Fibroblast of lung (primary cell): ENCODE measurements around the gene LPIN1. TPM values are rescaled to one million over a fixed set of nuclear protein-coding genes. Genes with fewer than 3 reads are reported as not detected.

ENCODE experiments used
- DNase-seq, 2 donors: peaks; one replicate each; pipeline versions ENCODE4 v3.0.0 to v3.0.0-alpha.2; 2010; ENCODE audit warnings: low read depth in 2 of 2
- H2AFZ ChIP-seq: 2 replicates; pipeline ENCODE4 v1.5.1; 2012; ENCODE audit warnings: low read length, control low read depth, inconsistent platforms
- H3K27ac ChIP-seq: 2 replicates; pipeline ENCODE4 v1.5.1; 2011; ENCODE audit warnings: low read length, control low read depth; ENCODE audit not compliant: insufficient read depth
- H3K27me3 ChIP-seq: 2 replicates; pipeline ENCODE4 v1.5.1; 2011; ENCODE audit warnings: mild to moderate bottlenecking, low read length; ENCODE audit not compliant: control insufficient read depth, insufficient read depth
- H3K36me3 ChIP-seq: 2 replicates; pipeline ENCODE4 v1.5.1; 2011; ENCODE audit warnings: low read length; ENCODE audit not compliant: control insufficient read depth, insufficient read depth
- H3K4me1 ChIP-seq: 2 replicates; pipeline ENCODE4 v1.5.1; 2011; ENCODE audit warnings: low read length; ENCODE audit not compliant: control insufficient read depth, insufficient read depth; ENCODE audit errors: extremely low read depth
- H3K4me2 ChIP-seq: 2 replicates; pipeline ENCODE4 v1.5.1; 2011; ENCODE audit warnings: low read length, control low read depth; ENCODE audit not compliant: insufficient read depth; ENCODE audit errors: extremely low read depth
- H3K4me3 ChIP-seq, 4 experiments: fragments of 200-600 bp in 1 of 4; sonication (generic) in 1 of 4; replicated peaks in 1 of 4; 2 replicates each; pipeline ENCODE4 v1.5.1; 2011 to 2016; ENCODE audit warnings: low read length in 4 of 4, low read depth in 3 of 4, mild to moderate bottlenecking in 3 of 4, control low read depth in 2 of 4, inconsistent platforms in 1 of 4, mixed read lengths in 1 of 4; ENCODE audit not compliant: insufficient read depth in 1 of 4; ENCODE audit errors: control extremely low read depth in 1 of 4
- H3K79me2 ChIP-seq: 2 replicates; pipeline ENCODE4 v1.5.1; 2012; ENCODE audit warnings: mild to moderate bottlenecking, low read length, inconsistent platforms; ENCODE audit not compliant: control insufficient read depth, insufficient read depth
- H3K9ac ChIP-seq: 2 replicates; pipeline ENCODE4 v1.5.1; 2011; ENCODE audit warnings: mild to moderate bottlenecking, low read length, control low read depth; ENCODE audit not compliant: insufficient read depth
- H3K9me3 ChIP-seq: 2 replicates; pipeline ENCODE4 v1.5.1; 2012; ENCODE audit warnings: low read depth, low read length; ENCODE audit not compliant: control insufficient read depth, insufficient read depth
- H4K20me1 ChIP-seq: 2 replicates; pipeline ENCODE4 v1.5.1; 2011; ENCODE audit warnings: low read length; ENCODE audit not compliant: control insufficient read depth, insufficient read depth; ENCODE audit errors: extremely low read depth
- EZH2 ChIP-seq: IDR thresholded peaks from 2 replicates; pipeline ENCODE4 v1.5.1; 2012; ENCODE audit warnings: low read length, control low read depth, mild to moderate bottlenecking; ENCODE audit errors: missing control alignments
- polyA plus RNA-seq, 2 donors: library from polyadenylated mRNA; depleted of rRNA in 1 of 2; stranded (reverse) in 1 of 2; unstranded in 1 of 2; fragments of >200 nt; gene quantifications; 2 replicates each; pipeline ENCODE4 v1.2.1, GENCODE V29; 2011 to 2012; ENCODE audit warnings: missing spikeins in 1 of 2
- total RNA-seq: library from RNA; depleted of rRNA; stranded (reverse); fragments of >200 nt; gene quantifications from 2 replicates; pipeline ENCODE4 v1.2.1, GENCODE V29; 2014
- TF ChIP-seq, protein P1 (sequence below), 2 donors: IDR thresholded peaks in 1 of 2; conservative IDR thresholded peaks in 1 of 2; 1 replicate in 1 of 2; 2 replicates in 1 of 2; pipeline ENCODE4 v1.5.1; 2011 to 2012; ENCODE audit warnings: low read length in 2 of 2, control low read depth in 1 of 2, inconsistent platforms in 1 of 2, low read depth in 1 of 2, mild to moderate bottlenecking in 1 of 2

LPIN1 gene
- total and polyA plus RNA-seq, 2 donors (not counting 1 experiment from before 2014, with no cell fraction given), result 87.8 to 205 TPM

DNA sequence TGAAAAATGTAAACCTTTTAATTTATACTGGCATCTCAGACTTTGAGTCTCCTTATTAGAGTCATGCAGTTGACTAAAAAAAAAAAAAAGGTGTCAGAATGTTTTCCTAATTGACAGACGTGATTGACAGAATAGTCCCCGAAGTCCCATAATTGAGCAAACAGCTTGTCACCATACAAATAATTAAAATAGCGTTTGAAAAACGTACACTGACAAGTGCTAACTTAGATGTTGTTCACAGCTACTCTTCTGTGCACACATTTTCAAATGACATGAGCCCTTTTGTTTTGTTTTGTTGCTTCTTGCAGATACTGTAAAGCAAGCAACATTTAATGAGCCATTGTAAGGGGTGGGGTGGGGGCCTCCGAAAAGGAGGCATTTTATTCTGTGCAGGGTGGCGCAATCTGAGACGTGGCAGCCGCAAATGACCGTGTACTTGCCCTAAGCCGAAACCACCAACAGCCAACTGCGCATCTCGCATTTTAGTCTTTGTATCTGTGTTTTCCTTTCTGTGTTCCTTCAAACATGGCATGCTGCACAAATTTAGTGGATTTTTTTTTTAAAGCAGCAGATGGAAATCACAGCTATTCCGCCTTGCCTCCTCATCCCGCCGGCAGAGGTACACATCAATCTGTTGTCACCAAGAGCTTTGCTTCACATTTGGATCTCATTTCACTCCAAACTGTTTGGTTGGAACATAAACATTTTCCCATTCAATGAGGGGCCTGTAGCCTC is 52.4 kb downstream of the LPIN1 start:
- Histone ChIP-seq H3K4me2 (no peak overlapping the region), H3K27ac (no peak overlapping the region), H3K36me3 (peaks cover 24% of the 10 kb centered on the region), H3K9me3 (no peaks in the 10 kb centered on the region), H3K27me3 (no peaks in the 10 kb centered on the region), H3K79me2 (no peaks in the 10 kb centered on the region), H4K20me1 (no peaks in the 10 kb centered on the region), H3K4me3 (no peak overlapping the region), H3K9ac (no peak overlapping the region), H3K4me1 (no peaks in the 10 kb centered on the region), H2AFZ (no peak overlapping the region)
- TF ChIP-seq EZH2, result no peak
- TF ChIP-seq, protein P1, sequence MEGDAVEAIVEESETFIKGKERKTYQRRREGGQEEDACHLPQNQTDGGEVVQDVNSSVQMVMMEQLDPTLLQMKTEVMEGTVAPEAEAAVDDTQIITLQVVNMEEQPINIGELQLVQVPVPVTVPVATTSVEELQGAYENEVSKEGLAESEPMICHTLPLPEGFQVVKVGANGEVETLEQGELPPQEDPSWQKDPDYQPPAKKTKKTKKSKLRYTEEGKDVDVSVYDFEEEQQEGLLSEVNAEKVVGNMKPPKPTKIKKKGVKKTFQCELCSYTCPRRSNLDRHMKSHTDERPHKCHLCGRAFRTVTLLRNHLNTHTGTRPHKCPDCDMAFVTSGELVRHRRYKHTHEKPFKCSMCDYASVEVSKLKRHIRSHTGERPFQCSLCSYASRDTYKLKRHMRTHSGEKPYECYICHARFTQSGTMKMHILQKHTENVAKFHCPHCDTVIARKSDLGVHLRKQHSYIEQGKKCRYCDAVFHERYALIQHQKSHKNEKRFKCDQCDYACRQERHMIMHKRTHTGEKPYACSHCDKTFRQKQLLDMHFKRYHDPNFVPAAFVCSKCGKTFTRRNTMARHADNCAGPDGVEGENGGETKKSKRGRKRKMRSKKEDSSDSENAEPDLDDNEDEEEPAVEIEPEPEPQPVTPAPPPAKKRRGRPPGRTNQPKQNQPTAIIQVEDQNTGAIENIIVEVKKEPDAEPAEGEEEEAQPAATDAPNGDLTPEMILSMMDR (conservative IDR thresholded peaks at IDR 0.05 in 1 of 2, IDR thresholded peaks at IDR 0.05 in 1 of 2; ENCODE audit: low read depth in 1 of 2, low read length in 2 of 2), result no peak
- DNase-seq, result peak in 1 of 2 donors; percentile 80

DNA sequence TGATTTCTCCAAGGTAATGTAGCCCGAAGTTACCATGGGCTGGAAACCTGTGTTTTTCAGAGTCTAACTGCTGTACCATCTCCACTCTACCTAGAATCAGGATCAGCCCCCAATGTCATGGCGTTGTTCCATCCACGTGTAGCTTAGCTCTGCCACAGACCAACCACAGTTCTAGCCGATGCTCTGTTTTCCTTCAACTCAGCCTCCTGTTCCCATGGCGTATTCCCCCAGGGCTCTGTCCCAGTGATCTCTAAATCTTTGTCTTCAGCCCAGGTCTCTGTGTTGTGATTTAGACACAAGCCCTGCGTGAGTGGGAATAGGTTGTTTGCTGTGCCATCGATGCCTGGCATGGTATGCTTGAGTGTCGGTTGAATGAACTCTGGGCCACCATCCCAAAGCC is 53.4 kb downstream of the LPIN1 start:
- Histone ChIP-seq H3K36me3 (peaks cover 28% of the 10 kb centered on the region), H3K4me3 (no peak overlapping the region), H3K27me3 (no peaks in the 10 kb centered on the region), H3K9ac (no peak overlapping the region), H3K9me3 (no peaks in the 10 kb centered on the region), H4K20me1 (no peaks in the 10 kb centered on the region), H3K4me2 (no peak overlapping the region), H3K27ac (no peak overlapping the region), H2AFZ (no peak overlapping the region), H3K79me2 (no peaks in the 10 kb centered on the region), H3K4me1 (no peaks in the 10 kb centered on the region)
- no peak for TF ChIP-seq EZH2
- DNase-seq, result no peak

DNA sequence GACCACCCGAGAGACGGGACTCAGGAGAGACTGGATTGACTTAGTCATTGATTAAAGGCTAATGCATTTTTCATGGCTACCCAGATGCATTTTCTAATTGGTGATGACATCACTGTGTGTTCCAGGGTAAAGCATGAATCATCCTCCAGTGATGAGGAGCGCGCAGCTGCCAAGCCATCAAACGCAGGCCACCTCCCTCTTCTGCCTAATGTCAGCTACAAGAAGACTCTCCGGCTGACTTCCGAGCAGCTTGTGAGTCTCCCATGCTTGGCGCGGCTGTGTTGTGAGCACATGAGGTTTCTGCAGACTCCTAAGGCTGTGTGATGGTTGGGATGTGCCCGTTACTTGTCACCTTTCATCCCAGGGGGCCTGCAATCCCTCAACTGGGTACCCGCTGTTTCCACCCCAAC is 56.4 kb downstream of the LPIN1 start:
- Histone ChIP-seq H3K4me2 (no peak overlapping the region), H3K27ac (no peak overlapping the region), H3K27me3 (no peaks in the 10 kb centered on the region), H3K79me2 (no peaks in the 10 kb centered on the region), H3K9ac (no peak overlapping the region), H3K4me1 (no peaks in the 10 kb centered on the region), H2AFZ (no peak overlapping the region), H4K20me1 (no peaks in the 10 kb centered on the region), H3K9me3 (no peaks in the 10 kb centered on the region), H3K4me3 (no peak overlapping the region), H3K36me3 (peaks cover 33% of the 10 kb centered on the region)
- DNase-seq, result peak; percentile 85 to 88
- no peak for TF ChIP-seq EZH2
- TF ChIP-seq, protein P1 (conservative IDR thresholded peaks at IDR 0.05 in 1 of 2, IDR thresholded peaks at IDR 0.05 in 1 of 2; ENCODE audit: low read depth in 1 of 2, low read length in 2 of 2), result no peak
